Osteocyte (in vitro differentiated cells): Measurements from ENCODE around the gene PAWR. TPM values are rescaled to one million over a fixed set of nuclear protein-coding genes. Genes with fewer than 3 reads are reported as not detected.
A peak's percentile ranks its signal among the peaks of the same experiment; 100 is the strongest.

Experiments
- DNase-seq: peaks from one replicate; pipeline ENCODE4 v3.0.0; 2021; ENCODE audit warnings: mixed read lengths; ENCODE audit not compliant: unreplicated experiment; ENCODE audit errors: extremely low spot score
- H3K27ac Mint-ChIP-seq: one replicate; pipeline ENCODE4 v1.8.0; 2021; ENCODE audit warnings: mild to moderate bottlenecking, mixed read lengths; ENCODE audit not compliant: unreplicated experiment
- H3K27me3 Mint-ChIP-seq: one replicate; pipeline ENCODE4 v1.8.0; 2021; ENCODE audit warnings: mixed read lengths; ENCODE audit not compliant: unreplicated experiment
- H3K36me3 Mint-ChIP-seq: one replicate; pipeline ENCODE4 v1.8.0; 2021; ENCODE audit warnings: mixed read lengths; ENCODE audit not compliant: unreplicated experiment
- H3K4me1 Mint-ChIP-seq: one replicate; pipeline ENCODE4 v1.8.0; 2021; ENCODE audit warnings: mixed read lengths; ENCODE audit not compliant: unreplicated experiment
- H3K4me3 Mint-ChIP-seq: one replicate; pipeline ENCODE4 v1.8.0; 2021; ENCODE audit warnings: mild to moderate bottlenecking, moderate library complexity, mixed read lengths; ENCODE audit not compliant: unreplicated experiment
- H3K9me3 Mint-ChIP-seq: one replicate; pipeline ENCODE4 v1.8.0; 2021; ENCODE audit warnings: mixed read lengths; ENCODE audit not compliant: unreplicated experiment
- total RNA-seq: library from RNA; stranded (reverse); gene quantifications from 2 replicates; pipeline ENCODE4 v1.2.1, GENCODE V29; 2021
- TF ChIP-seq, protein P1 (sequence below): fragments of 200-600 bp; sonication (generic); IDR thresholded peaks from 2 replicates; pipeline ENCODE4 v1.5.0; 2021; ENCODE audit warnings: antibody characterized with exemption, mild to moderate bottlenecking, moderate library complexity

Gene PAWR
- total RNA-seq, 1 donor from 2014 or later: 213 TPM

- Mint-ChIP-seq H3K9me3 (no peaks in the 10 kb centered on the region), H3K27ac (peak overlapping the region; percentile 45), H3K4me3 (no peak overlapping the region), H3K27me3 (no peaks in the 10 kb centered on the region), H3K4me1 (peaks cover 4% of the 10 kb centered on the region), H3K36me3 (peaks cover 45% of the 10 kb centered on the region)
- TF ChIP-seq, protein P1, sequence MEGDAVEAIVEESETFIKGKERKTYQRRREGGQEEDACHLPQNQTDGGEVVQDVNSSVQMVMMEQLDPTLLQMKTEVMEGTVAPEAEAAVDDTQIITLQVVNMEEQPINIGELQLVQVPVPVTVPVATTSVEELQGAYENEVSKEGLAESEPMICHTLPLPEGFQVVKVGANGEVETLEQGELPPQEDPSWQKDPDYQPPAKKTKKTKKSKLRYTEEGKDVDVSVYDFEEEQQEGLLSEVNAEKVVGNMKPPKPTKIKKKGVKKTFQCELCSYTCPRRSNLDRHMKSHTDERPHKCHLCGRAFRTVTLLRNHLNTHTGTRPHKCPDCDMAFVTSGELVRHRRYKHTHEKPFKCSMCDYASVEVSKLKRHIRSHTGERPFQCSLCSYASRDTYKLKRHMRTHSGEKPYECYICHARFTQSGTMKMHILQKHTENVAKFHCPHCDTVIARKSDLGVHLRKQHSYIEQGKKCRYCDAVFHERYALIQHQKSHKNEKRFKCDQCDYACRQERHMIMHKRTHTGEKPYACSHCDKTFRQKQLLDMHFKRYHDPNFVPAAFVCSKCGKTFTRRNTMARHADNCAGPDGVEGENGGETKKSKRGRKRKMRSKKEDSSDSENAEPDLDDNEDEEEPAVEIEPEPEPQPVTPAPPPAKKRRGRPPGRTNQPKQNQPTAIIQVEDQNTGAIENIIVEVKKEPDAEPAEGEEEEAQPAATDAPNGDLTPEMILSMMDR: no peak
- DNase-seq: no peak
Measured at GRCh38 chr12:79587368-79587767, 103.4 kb downstream of the PAWR start.

DNA sequence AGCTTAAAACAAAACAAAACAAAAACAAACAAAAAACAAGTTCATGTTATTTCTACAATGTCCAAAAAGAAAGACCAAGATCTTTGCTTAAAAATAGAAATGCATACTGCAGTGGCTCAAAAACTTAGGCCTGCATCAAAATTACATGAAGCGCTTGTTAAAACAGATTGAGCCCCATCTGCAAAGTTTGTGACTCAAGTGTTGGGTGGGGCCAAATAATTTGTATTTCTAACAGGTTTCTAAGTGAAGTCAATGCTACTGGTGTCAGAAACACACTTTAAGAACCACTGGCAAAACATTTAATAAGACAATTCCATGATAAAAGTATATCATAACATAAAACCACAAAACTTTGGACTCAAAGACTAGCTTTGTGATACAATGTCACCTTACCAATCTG, 105.6 kb downstream of the PAWR start:
- Mint-ChIP-seq H3K4me1 (peaks cover 2% of the 10 kb centered on the region), H3K9me3 (no peaks in the 10 kb centered on the region), H3K4me3 (no peak overlapping the region), H3K27ac (no peak overlapping the region), H3K36me3 (peaks cover 41% of the 10 kb centered on the region), H3K27me3 (no peaks in the 10 kb centered on the region)
- DNase-seq: no peak
- TF ChIP-seq, protein P1: no peak

GRCh38 chr12:79573820-79574219, 116.9 kb downstream of the PAWR start:
- DNase-seq: peak; percentile 80
- Mint-ChIP-seq H3K9me3 (peaks cover 16% of the 10 kb centered on the region), H3K36me3 (peaks cover 51% of the 10 kb centered on the region), H3K27me3 (no peaks in the 10 kb centered on the region), H3K27ac (no peak overlapping the region), H3K4me1 (no peaks in the 10 kb centered on the region), H3K4me3 (no peak overlapping the region)
- TF ChIP-seq, protein P1: no peak

GRCh38 chr12:79569679-79570078, 121.1 kb downstream of the PAWR start:
- TF ChIP-seq, protein P1: no peak
- H3K4me1 Mint-ChIP-seq: peaks cover 29% of the 10 kb centered on the region
- peaks cover 53% of the 10 kb centered on the region for H3K36me3 Mint-ChIP-seq
- no peak overlapping the region for H3K27ac Mint-ChIP-seq
- H3K4me3 Mint-ChIP-seq: no peak overlapping the region
- no peak for DNase-seq
- H3K9me3 Mint-ChIP-seq: peaks cover 2% of the 10 kb centered on the region
- H3K27me3 Mint-ChIP-seq: no peaks in the 10 kb centered on the region

- TF ChIP-seq, protein P1: no peak
- Mint-ChIP-seq H3K27me3 (no peaks in the 10 kb centered on the region), H3K27ac (peak overlapping the region; percentile 78), H3K4me3 (no peak overlapping the region), H3K4me1 (peaks cover 29% of the 10 kb centered on the region), H3K9me3 (no peaks in the 10 kb centered on the region), H3K36me3 (peaks cover 49% of the 10 kb centered on the region)
- DNase-seq: no peak
Measured at GRCh38 chr12:79567175-79567563, 123.6 kb downstream of the PAWR start.
